ENCODE data around the gene MIA2. TPM values are rescaled to one million over a fixed set of nuclear protein-coding genes. Genes with fewer than 3 reads are reported as not detected.

Gene MIA2
- total and polyA plus RNA-seq, 3 donors from 2014 or later: 25.2 to 40.8 (median 32.3) TPM

GRCh38 chr14:39434401-39434800, 200.7 kb downstream of the MIA2 start:
- DNase-seq: no peak
- H3K36me3 ChIP-seq (ENCODE audit: low read depth, missing control alignments): no peaks in the 10 kb centered on the region
- WGBS, 2 donors: 54 to 64% methylated on average over 2 of the region's 2 CpGs
- peaks cover 17% of the 10 kb centered on the region for H3K4me1 ChIP-seq
- no peaks in the 10 kb centered on the region for H3K9me3 ChIP-seq
- intact Hi-C loops (cut with DNase I; ENCODE audit: low total_unique reads): loop anchor here (10.0 kb wide), 1 partner anchor 330 kb away; the partner anchor contains the start of gene SEC23A
- H3K27ac ChIP-seq: no peak overlapping the region
- H3K27me3 ChIP-seq: no peaks in the 10 kb centered on the region
- TF ChIP-seq POLR2A (IDR thresholded peaks at IDR 0.05): no peak
- no peak for TF ChIP-seq CTCF (IDR thresholded peaks at IDR 0.05)
- H3K4me3 ChIP-seq: no peak overlapping the region

GRCh38 chr14:39435241-39435640, 201.5 kb downstream of the MIA2 start:
- H3K27ac ChIP-seq: no peak overlapping the region
- 75 to 92% methylated on average over 6 of the region's 6 CpGs for WGBS, 2 donors
- no peak overlapping the region for H3K4me3 ChIP-seq
- intact Hi-C loops (cut with DNase I; ENCODE audit: low total_unique reads): loop anchor here (10.0 kb wide), 1 partner anchor 330 kb away; the partner anchor contains the start of gene SEC23A
- peaks cover 9% of the 10 kb centered on the region for H3K4me1 ChIP-seq
- H3K27me3 ChIP-seq: no peaks in the 10 kb centered on the region
- H3K36me3 ChIP-seq (ENCODE audit: low read depth, missing control alignments): no peaks in the 10 kb centered on the region
- TF ChIP-seq POLR2A (IDR thresholded peaks at IDR 0.05): no peak
- no peak for TF ChIP-seq CTCF (IDR thresholded peaks at IDR 0.05)
- H3K9me3 ChIP-seq: no peaks in the 10 kb centered on the region
- DNase-seq: no peak

Other genes starting within 250 kb of the MIA2 start
- 10 to 100 TPM; 52.4 to 79.2 TPM for gene SEC23A, start 130.7 kb upstream of the MIA2 start, total RNA-seq
- 39.0 TPM for gene SEC23A, start 130.7 kb upstream of the MIA2 start, polyA plus RNA-seq (ENCODE audit: insufficient read depth, low read depth, low replicate concordance)
- gene GEMIN2, start 119.6 kb upstream of the MIA2 start, total RNA-seq: 10 to 100 TPM; 28.4 to 36.7 TPM
- 23.1 TPM for gene GEMIN2, start 119.6 kb upstream of the MIA2 start, polyA plus RNA-seq (ENCODE audit: insufficient read depth, low read depth, low replicate concordance)
- 10 to 100 TPM; 43.4 to 45.8 TPM for gene TRAPPC6B, start 63.6 kb upstream of the MIA2 start, total RNA-seq
- 32.4 TPM for gene TRAPPC6B, start 63.6 kb upstream of the MIA2 start, polyA plus RNA-seq (ENCODE audit: insufficient read depth, low read depth, low replicate concordance)
- gene PNN, start 58.7 kb upstream of the MIA2 start, total RNA-seq: 10 to 100 TPM; 54.1 to 78.5 TPM
- 32.5 TPM for gene PNN, start 58.7 kb upstream of the MIA2 start, polyA plus RNA-seq (ENCODE audit: insufficient read depth, low read depth, low replicate concordance)
- 10 to 100 TPM; 20.6 to 27.5 TPM for gene FBXO33, start 198.5 kb downstream of the MIA2 start, total RNA-seq
- 23.0 TPM for gene FBXO33, start 198.5 kb downstream of the MIA2 start, polyA plus RNA-seq (ENCODE audit: insufficient read depth, low read depth, low replicate concordance)